Activated B cell treated with CpG ODN at 0.5 μM for 24 hours (primary cell): ENCODE results near the gene L3MBTL3. TPM values are rescaled to one million over a fixed set of nuclear protein-coding genes. Genes with fewer than 3 reads are reported as not detected.
"Not testable (repeated sequence)": the region's sequence is repeated elsewhere in the genome, so short reads cannot be mapped to it uniquely, and the experiment has no call there.

ENCODE experiments used
- ATAC-seq: fragments of 200-7000 bp; cut with Tn5 transposase; one replicate; pipeline ENCODE4 v1.10.0; 2021; ENCODE audit warnings: low read depth, mild to moderate bottlenecking, moderate library complexity
- CTCF ChIA-PET: fragments of 350-600 bp; sonication (Branson Sonifier 250); formaldehyde crosslinking; loops from one replicate; lab custom pipeline; 2021; ENCODE audit warnings: antibody characterized with exemption; lab: Charles Lee
- POLR2A ChIA-PET: fragments of 350-600 bp; sonication (Branson Sonifier 250); formaldehyde crosslinking; loops from one replicate; lab custom pipeline; 2021; ENCODE audit warnings: antibody characterized with exemption; lab: Charles Lee
- DNase-seq: peaks from one replicate; pipeline ENCODE4 v3.0.0; 2022
- H3K27ac Mint-ChIP-seq: one replicate; pipeline ENCODE4 v1.8.0; 2020; ENCODE audit warnings: mixed read lengths
- H3K27me3 Mint-ChIP-seq: one replicate; pipeline ENCODE4 v1.8.0; 2021; ENCODE audit warnings: mixed read lengths
- H3K36me3 Mint-ChIP-seq: one replicate; pipeline ENCODE4 v1.8.0; 2021; ENCODE audit warnings: low read depth, mixed read lengths
- H3K4me1 Mint-ChIP-seq: one replicate; pipeline ENCODE4 v1.8.0; 2021; ENCODE audit warnings: mixed read lengths
- H3K4me3 Mint-ChIP-seq: one replicate; pipeline ENCODE4 v1.8.0; 2020; ENCODE audit warnings: mild to moderate bottlenecking, mixed read lengths
- H3K9me3 Mint-ChIP-seq: one replicate; pipeline ENCODE4 v1.8.0; 2020; ENCODE audit warnings: mixed read lengths
- intact Hi-C: fragments of 100-400 bp; cut with micrococcal nuclease; formaldehyde crosslinking; loops from one replicate; pipeline ENCODE4 v1.15.1; 2024
- total RNA-seq: library from RNA; stranded (reverse); gene quantifications from 2 replicates; pipeline ENCODE4 v1.2.3, GENCODE V29; 2022
- TF ChIP-seq, protein P1 (sequence below): fragments of 200-600 bp; IDR thresholded peaks from one replicate; pipeline ENCODE4 v1.8.0; 2022; ENCODE audit warnings: antibody characterized with exemption, mild to moderate bottlenecking

Gene L3MBTL3
- total RNA-seq, 1 donor from 2014 or later = 30.4 TPM

GRCh38 chr6:130107710-130108109 lies 89.3 kb downstream of the L3MBTL3 start:
- POLR2A ChIA-PET = interaction anchor here (0.6 to 2.3 kb wide), 9 partner anchors 8 to 744 kb away, joined by 3 to 15 read pairs (median 6); no protein-coding TSS in a partner anchor
- no peaks in the 10 kb centered on the region for H3K27me3 Mint-ChIP-seq

GRCh38 chr6:130111031-130111430 lies 92.7 kb downstream of the L3MBTL3 start:
- Mint-ChIP-seq H3K36me3 (peaks cover 67% of the 10 kb centered on the region), H3K27ac (no peak overlapping the region)
- CTCF ChIA-PET = no interaction called here

More at GRCh38 chr6:130107710-130108109, 89.3 kb downstream of the L3MBTL3 start:
- peaks cover 59% of the 10 kb centered on the region for H3K36me3 Mint-ChIP-seq
- peaks cover 55% of the 10 kb centered on the region for H3K4me1 Mint-ChIP-seq
- intact Hi-C loops = loop anchor here (1.0 to 5.0 kb wide), 3 partner anchors 8 to 40 kb away; no protein-coding TSS in a partner anchor
- no peak overlapping the region for H3K4me3 Mint-ChIP-seq
- TF ChIP-seq, protein P1, sequence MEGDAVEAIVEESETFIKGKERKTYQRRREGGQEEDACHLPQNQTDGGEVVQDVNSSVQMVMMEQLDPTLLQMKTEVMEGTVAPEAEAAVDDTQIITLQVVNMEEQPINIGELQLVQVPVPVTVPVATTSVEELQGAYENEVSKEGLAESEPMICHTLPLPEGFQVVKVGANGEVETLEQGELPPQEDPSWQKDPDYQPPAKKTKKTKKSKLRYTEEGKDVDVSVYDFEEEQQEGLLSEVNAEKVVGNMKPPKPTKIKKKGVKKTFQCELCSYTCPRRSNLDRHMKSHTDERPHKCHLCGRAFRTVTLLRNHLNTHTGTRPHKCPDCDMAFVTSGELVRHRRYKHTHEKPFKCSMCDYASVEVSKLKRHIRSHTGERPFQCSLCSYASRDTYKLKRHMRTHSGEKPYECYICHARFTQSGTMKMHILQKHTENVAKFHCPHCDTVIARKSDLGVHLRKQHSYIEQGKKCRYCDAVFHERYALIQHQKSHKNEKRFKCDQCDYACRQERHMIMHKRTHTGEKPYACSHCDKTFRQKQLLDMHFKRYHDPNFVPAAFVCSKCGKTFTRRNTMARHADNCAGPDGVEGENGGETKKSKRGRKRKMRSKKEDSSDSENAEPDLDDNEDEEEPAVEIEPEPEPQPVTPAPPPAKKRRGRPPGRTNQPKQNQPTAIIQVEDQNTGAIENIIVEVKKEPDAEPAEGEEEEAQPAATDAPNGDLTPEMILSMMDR = no peak
- H3K27ac Mint-ChIP-seq = peak overlapping the region; percentile 91
- ATAC-seq (peak; percentile 51), DNase-seq (no peak)
- peaks cover 5% of the 10 kb centered on the region for H3K9me3 Mint-ChIP-seq
- CTCF ChIA-PET = interaction anchor here (0.8 kb wide), 1 partner anchor 175 kb away, joined by 3 read pairs; no protein-coding TSS in a partner anchor

GRCh38 chr6:130113201-130113710 lies 94.9 kb downstream of the L3MBTL3 start:
- Mint-ChIP-seq H3K4me3 (no peak overlapping the region), H3K4me1 (peaks cover 80% of the 10 kb centered on the region), H3K27me3 (no peaks in the 10 kb centered on the region), H3K27ac (peak overlapping the region; percentile 96), H3K9me3 (peaks cover 8% of the 10 kb centered on the region), H3K36me3 (peaks cover 59% of the 10 kb centered on the region)
- POLR2A ChIA-PET = no interaction called here
- ATAC-seq = no peak
- intact Hi-C loops = loop anchor here (10.0 kb wide), 2 partner anchors 428 to 952 kb away; partner anchors contain the start of gene EPB41L2
- TF ChIP-seq, protein P1 = no peak
- CTCF ChIA-PET = no interaction called here
- DNase-seq = no peak

More at GRCh38 chr6:130111031-130111430, 92.7 kb downstream of the L3MBTL3 start:
- Mint-ChIP-seq H3K4me1 (peaks cover 86% of the 10 kb centered on the region), H3K27me3 (no peaks in the 10 kb centered on the region), H3K9me3 (peaks cover 5% of the 10 kb centered on the region), H3K4me3 (no peak overlapping the region)
- DNase-seq (no peak), ATAC-seq (no peak)
- TF ChIP-seq, protein P1 = no peak
- intact Hi-C loops = loop anchor here (10.0 kb wide), 2 partner anchors 426 to 954 kb away; partner anchors contain the start of gene EPB41L2
- POLR2A ChIA-PET = no interaction called here

- Mint-ChIP-seq H3K4me1 (peaks cover 79% of the 10 kb centered on the region), H3K4me3 (peak overlapping the region; percentile 73), H3K27me3 (no peaks in the 10 kb centered on the region), H3K9me3 (peaks cover 3% of the 10 kb centered on the region), H3K36me3 (peaks cover 47% of the 10 kb centered on the region), H3K27ac (peak overlapping the region; percentile 96)
- intact Hi-C loops = loop anchor here (1.0 to 10.0 kb wide), 6 partner anchors 8 to 950 kb away; partner anchors contain the start of gene EPB41L2
- ATAC-seq = peak; percentile 91
- POLR2A ChIA-PET = interaction anchor here (0.7 to 2.6 kb wide), 8 partner anchors 8 to 405 kb away, joined by 3 to 15 read pairs (median 4); partner anchors contain the start of gene ARHGAP18
- no peak for DNase-seq
- CTCF ChIA-PET = interaction anchor here (1.0 kb wide), 1 partner anchor 94 kb away, joined by 3 read pairs; no protein-coding TSS in a partner anchor
- TF ChIP-seq, protein P1 = no peak
Measured at GRCh38 chr6:130115036-130115435, 96.7 kb downstream of the L3MBTL3 start.

- intact Hi-C loops = loop anchor here (5.0 to 10.0 kb wide), 3 partner anchors 431 to 949 kb away; partner anchors contain the start of gene EPB41L2
- ATAC-seq = peak; percentile 33
- no peak for DNase-seq
- POLR2A ChIA-PET = interaction anchor here (0.7 to 2.6 kb wide), 2 partner anchors 9 to 16 kb away, joined by 3 to 15 read pairs; no protein-coding TSS in a partner anchor
- Mint-ChIP-seq H3K4me3 (peak overlapping the region; percentile 42), H3K36me3 (peaks cover 42% of the 10 kb centered on the region), H3K27ac (peak overlapping the region; percentile 96), H3K27me3 (no peaks in the 10 kb centered on the region), H3K4me1 (peaks cover 80% of the 10 kb centered on the region), H3K9me3 (peaks cover 2% of the 10 kb centered on the region)
- CTCF ChIA-PET = interaction anchor here (0.7 to 1.0 kb wide), 2 partner anchors 177 to 748 kb away, joined by 3 to 4 read pairs; no protein-coding TSS in a partner anchor
- TF ChIP-seq, protein P1 = no peak
Measured at GRCh38 chr6:130116273-130116672, 97.9 kb downstream of the L3MBTL3 start.

GRCh38 chr6:130117187-130117701 lies 98.9 kb downstream of the L3MBTL3 start:
- Mint-ChIP-seq H3K36me3 (peaks cover 39% of the 10 kb centered on the region), H3K4me1 (peaks cover 73% of the 10 kb centered on the region)
- H3K4me3 Mint-ChIP-seq, ATAC-seq, H3K27me3 Mint-ChIP-seq, CTCF ChIA-PET, H3K9me3 Mint-ChIP-seq, H3K27ac Mint-ChIP-seq, DNase-seq: not testable (repeated sequence)
- intact Hi-C loops = loop anchor here (5.0 to 10.0 kb wide), 3 partner anchors 432 to 948 kb away; partner anchors contain the start of gene EPB41L2
- POLR2A ChIA-PET = interaction anchor here (2.6 kb wide), 1 partner anchor 10 kb away, joined by 15 read pairs; no protein-coding TSS in a partner anchor
